Panc1 (cell line): Measurements from ENCODE around the gene KRTAP10-2.

Source experiments
- POLR2AphosphoS5 ChIP-seq: IDR thresholded peaks from 2 replicates; pipeline ENCODE4 v1.6.1; 2012; ENCODE audit warnings: mild to moderate bottlenecking, low read depth, low read length, moderate library complexity
- SIN3A ChIP-seq: IDR thresholded peaks from 2 replicates; pipeline ENCODE4 v1.6.1; 2012; ENCODE audit warnings: low read depth, mild to moderate bottlenecking, low read length, moderate library complexity, borderline replicate concordance; ENCODE audit not compliant: insufficient read depth
- TF ChIP-seq, protein P1 (sequence below): fragments of 450-650 bp; IDR thresholded peaks from 2 replicates; pipeline ENCODE4 v1.5.1; 2017; ENCODE audit warnings: mild to moderate bottlenecking
- TF ChIP-seq, protein P2 (sequence below), 2 experiments: IDR thresholded peaks; 2 replicates each; pipeline ENCODE4 v1.6.1; 2011 to 2012; ENCODE audit warnings: low read depth in 2 of 2, control low read depth in 1 of 2, low read length in 1 of 2, mild to moderate bottlenecking in 1 of 2, moderate library complexity in 1 of 2; ENCODE audit not compliant: insufficient read depth in 1 of 2

DNA sequence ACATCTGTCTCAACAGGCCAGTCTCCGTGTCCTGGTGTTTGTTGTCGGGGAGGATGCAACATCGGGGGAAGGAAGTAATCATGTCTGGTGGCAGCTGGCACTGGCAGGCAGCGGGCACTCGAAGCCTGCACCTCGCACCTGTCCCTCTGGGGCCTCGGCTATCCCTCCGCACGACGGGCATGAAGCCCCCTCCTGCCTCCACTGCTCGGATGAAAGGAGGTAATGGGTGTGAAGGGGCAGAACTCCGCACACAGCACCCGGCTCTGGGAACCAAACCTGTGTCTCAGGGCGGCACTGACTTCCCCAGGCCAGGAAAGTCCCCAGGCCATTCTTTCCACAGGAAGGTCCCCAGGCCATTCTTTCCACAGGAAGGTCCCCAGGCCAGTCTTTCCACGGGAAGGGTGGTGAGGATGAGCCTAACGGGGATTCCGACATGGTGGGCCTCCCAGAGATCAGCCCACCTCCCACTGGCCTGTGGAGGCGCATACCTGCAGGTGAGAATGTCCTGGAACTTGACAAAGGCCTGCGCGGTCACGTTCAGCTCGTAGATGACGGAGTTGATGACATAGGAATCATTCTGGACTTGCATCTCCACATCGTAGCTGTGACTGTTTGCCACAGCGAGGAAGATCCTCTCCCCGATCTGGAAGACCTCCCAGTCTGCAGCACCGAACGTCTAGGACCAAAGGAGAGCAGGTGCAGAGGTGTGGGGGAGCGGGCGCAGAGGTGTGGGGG lies 42.4 kb downstream of the KRTAP10-2 start:
- TF ChIP-seq, protein P1, sequence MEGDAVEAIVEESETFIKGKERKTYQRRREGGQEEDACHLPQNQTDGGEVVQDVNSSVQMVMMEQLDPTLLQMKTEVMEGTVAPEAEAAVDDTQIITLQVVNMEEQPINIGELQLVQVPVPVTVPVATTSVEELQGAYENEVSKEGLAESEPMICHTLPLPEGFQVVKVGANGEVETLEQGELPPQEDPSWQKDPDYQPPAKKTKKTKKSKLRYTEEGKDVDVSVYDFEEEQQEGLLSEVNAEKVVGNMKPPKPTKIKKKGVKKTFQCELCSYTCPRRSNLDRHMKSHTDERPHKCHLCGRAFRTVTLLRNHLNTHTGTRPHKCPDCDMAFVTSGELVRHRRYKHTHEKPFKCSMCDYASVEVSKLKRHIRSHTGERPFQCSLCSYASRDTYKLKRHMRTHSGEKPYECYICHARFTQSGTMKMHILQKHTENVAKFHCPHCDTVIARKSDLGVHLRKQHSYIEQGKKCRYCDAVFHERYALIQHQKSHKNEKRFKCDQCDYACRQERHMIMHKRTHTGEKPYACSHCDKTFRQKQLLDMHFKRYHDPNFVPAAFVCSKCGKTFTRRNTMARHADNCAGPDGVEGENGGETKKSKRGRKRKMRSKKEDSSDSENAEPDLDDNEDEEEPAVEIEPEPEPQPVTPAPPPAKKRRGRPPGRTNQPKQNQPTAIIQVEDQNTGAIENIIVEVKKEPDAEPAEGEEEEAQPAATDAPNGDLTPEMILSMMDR, result no peak
- TF ChIP-seq, protein P2, sequence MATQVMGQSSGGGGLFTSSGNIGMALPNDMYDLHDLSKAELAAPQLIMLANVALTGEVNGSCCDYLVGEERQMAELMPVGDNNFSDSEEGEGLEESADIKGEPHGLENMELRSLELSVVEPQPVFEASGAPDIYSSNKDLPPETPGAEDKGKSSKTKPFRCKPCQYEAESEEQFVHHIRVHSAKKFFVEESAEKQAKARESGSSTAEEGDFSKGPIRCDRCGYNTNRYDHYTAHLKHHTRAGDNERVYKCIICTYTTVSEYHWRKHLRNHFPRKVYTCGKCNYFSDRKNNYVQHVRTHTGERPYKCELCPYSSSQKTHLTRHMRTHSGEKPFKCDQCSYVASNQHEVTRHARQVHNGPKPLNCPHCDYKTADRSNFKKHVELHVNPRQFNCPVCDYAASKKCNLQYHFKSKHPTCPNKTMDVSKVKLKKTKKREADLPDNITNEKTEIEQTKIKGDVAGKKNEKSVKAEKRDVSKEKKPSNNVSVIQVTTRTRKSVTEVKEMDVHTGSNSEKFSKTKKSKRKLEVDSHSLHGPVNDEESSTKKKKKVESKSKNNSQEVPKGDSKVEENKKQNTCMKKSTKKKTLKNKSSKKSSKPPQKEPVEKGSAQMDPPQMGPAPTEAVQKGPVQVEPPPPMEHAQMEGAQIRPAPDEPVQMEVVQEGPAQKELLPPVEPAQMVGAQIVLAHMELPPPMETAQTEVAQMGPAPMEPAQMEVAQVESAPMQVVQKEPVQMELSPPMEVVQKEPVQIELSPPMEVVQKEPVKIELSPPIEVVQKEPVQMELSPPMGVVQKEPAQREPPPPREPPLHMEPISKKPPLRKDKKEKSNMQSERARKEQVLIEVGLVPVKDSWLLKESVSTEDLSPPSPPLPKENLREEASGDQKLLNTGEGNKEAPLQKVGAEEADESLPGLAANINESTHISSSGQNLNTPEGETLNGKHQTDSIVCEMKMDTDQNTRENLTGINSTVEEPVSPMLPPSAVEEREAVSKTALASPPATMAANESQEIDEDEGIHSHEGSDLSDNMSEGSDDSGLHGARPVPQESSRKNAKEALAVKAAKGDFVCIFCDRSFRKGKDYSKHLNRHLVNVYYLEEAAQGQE (IDR thresholded peaks at IDR 0.05; ENCODE audit: insufficient read depth in 1 of 2, low read depth in 2 of 2, low read length in 1 of 2), result no peak
- no peak for TF ChIP-seq SIN3A
- no peak for TF ChIP-seq POLR2AphosphoS5
